ENCODE measurements around the gene PLEKHN1.

PLEKHN1 gene

GRCh38 chr1:964691-965525 lies 1.4 kb upstream of the PLEKHN1 start:
- DNase-seq (ENCODE audit: low read depth): no peak
- TF ChIP-seq, protein P1, sequence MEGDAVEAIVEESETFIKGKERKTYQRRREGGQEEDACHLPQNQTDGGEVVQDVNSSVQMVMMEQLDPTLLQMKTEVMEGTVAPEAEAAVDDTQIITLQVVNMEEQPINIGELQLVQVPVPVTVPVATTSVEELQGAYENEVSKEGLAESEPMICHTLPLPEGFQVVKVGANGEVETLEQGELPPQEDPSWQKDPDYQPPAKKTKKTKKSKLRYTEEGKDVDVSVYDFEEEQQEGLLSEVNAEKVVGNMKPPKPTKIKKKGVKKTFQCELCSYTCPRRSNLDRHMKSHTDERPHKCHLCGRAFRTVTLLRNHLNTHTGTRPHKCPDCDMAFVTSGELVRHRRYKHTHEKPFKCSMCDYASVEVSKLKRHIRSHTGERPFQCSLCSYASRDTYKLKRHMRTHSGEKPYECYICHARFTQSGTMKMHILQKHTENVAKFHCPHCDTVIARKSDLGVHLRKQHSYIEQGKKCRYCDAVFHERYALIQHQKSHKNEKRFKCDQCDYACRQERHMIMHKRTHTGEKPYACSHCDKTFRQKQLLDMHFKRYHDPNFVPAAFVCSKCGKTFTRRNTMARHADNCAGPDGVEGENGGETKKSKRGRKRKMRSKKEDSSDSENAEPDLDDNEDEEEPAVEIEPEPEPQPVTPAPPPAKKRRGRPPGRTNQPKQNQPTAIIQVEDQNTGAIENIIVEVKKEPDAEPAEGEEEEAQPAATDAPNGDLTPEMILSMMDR (IDR thresholded peaks at IDR 0.05; ENCODE audit: control insufficient read depth, extremely low read depth, insufficient read depth): no peak
- H3K4me3 ChIP-seq (ENCODE audit: low read depth, low read length): no peak overlapping the region

DNA sequence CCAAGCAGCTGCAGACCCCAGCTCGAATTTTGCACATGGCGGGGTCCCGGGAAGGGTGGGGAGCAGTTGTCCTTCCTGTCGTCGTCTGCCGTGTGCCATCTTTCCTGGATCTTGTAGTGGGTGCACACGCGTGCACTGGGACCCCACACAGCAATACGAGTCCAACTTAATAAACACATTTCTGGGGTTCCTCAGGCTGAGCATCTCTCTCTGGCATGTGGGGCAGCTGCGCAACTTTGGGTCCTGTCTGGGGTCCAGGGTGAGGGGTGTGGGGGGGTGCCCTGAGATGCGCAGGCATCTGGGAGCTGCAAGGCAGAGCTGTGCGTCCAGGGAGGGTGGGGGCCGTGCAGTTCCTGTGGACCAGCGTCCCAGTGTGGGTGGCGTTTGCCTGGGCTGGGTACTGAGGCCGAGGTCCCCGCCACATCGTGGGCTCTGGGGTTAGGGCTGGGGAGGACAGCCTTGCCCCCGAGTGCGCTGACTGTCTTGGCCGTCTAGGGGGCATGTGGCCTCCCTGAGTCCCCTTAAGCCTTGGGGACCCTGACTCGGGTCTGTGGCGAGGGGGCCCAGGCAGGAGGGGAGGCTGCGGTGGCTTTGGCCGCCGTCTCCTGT lies 652 bp upstream of the PLEKHN1 start:
- TF ChIP-seq, protein P1 (IDR thresholded peaks at IDR 0.05; ENCODE audit: control insufficient read depth, extremely low read depth, insufficient read depth): no peak
- peak overlapping the region; percentile 82 for H3K4me3 ChIP-seq (ENCODE audit: low read depth, low read length)
- no peak for DNase-seq (ENCODE audit: low read depth)

GRCh38 chr1:966704-967300 lies 520 bp downstream of the PLEKHN1 start:
- H3K4me3 ChIP-seq (ENCODE audit: low read depth, low read length): peak overlapping the region; percentile 82
- TF ChIP-seq, protein P1 (IDR thresholded peaks at IDR 0.05; ENCODE audit: control insufficient read depth, extremely low read depth, insufficient read depth): no peak
- DNase-seq (ENCODE audit: low read depth): no peak

- H3K4me3 ChIP-seq (ENCODE audit: low read depth, low read length): peak overlapping the region; percentile 82
- no peak for DNase-seq (ENCODE audit: low read depth)
- TF ChIP-seq, protein P1 (IDR thresholded peaks at IDR 0.05; ENCODE audit: control insufficient read depth, extremely low read depth, insufficient read depth): no peak
Observed at GRCh38 chr1:967466-968343, 1.4 kb downstream of the PLEKHN1 start.

DNA sequence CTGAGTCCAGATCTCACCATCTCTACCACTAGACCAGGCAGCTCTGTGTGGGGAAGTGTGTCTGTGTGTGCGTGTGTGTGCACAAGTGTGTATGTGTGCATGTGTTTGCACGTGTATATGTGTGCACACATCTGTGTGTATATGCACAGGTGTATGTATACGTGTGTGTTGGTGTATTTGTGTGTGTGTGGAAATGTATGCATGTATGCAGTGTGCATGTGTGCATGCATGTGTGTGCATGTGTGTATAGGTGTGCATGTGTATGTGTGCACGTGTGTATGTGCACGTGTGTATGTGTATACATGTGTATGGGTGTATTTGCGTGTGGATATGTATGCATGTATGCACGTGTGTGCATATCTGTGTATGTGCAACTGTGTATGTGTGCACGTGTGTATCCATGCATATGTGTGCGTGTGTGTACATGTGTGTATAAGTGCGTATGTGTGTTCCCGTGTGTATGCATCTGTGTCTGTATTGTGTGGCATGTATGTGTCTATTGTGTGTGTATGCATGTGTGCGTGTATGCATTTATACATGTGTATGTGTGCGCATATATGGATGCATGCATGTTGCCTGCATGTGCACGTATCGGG lies 3.1 kb downstream of the PLEKHN1 start:
- TF ChIP-seq, protein P1 (IDR thresholded peaks at IDR 0.05; ENCODE audit: control insufficient read depth, extremely low read depth, insufficient read depth): no peak
- DNase-seq (ENCODE audit: low read depth): no peak
- no peak overlapping the region for H3K4me3 ChIP-seq (ENCODE audit: low read depth, low read length)
